GM19193 (cell line): Measurements from ENCODE around the gene ATE1.

Experiments used
- POLR2A ChIP-seq: IDR thresholded peaks from 4 replicates; pipeline ENCODE4 v1.6.1; 2011; ENCODE audit not compliant: insufficient read depth, insufficient read length; ENCODE audit errors: extremely low read depth

ATE1 gene

GRCh38 chr10:121828045-121828444, 99.8 kb downstream of the ATE1 start:
- no peak for TF ChIP-seq POLR2A

GRCh38 chr10:121823993-121824463, 103.8 kb downstream of the ATE1 start:
- no peak for TF ChIP-seq POLR2A

- TF ChIP-seq POLR2A, result no peak
These were observed 105.1 kb downstream of the ATE1 start for GRCh38 chr10:121822724-121823123.

GRCh38 chr10:121822180-121822579, 105.7 kb downstream of the ATE1 start:
- TF ChIP-seq POLR2A, result no peak

- no peak for TF ChIP-seq POLR2A
These were observed 108.8 kb downstream of the ATE1 start for GRCh38 chr10:121819049-121819448.

GRCh38 chr10:121818599-121818998, 109.2 kb downstream of the ATE1 start:
- TF ChIP-seq POLR2A, result no peak

- no peak for TF ChIP-seq POLR2A
These were observed 111.6 kb downstream of the ATE1 start for GRCh38 chr10:121816197-121816596.

GRCh38 chr10:121813857-121814256, 114.0 kb downstream of the ATE1 start:
- TF ChIP-seq POLR2A, result no peak

- TF ChIP-seq POLR2A, result no peak
These were observed 114.5 kb downstream of the ATE1 start for GRCh38 chr10:121813211-121813815.

GRCh38 chr10:121812031-121812430, 115.8 kb downstream of the ATE1 start:
- no peak for TF ChIP-seq POLR2A

- TF ChIP-seq POLR2A, result no peak
These were observed 116.4 kb downstream of the ATE1 start for GRCh38 chr10:121811386-121811785.

GRCh38 chr10:121808835-121809234, 119.0 kb downstream of the ATE1 start:
- TF ChIP-seq POLR2A, result no peak

- no peak for TF ChIP-seq POLR2A
These were observed 123.4 kb downstream of the ATE1 start for GRCh38 chr10:121804460-121804859.

- TF ChIP-seq POLR2A, result no peak
These were observed 124.2 kb downstream of the ATE1 start for GRCh38 chr10:121803611-121804010.

GRCh38 chr10:121800831-121801230, 127.0 kb downstream of the ATE1 start:
- TF ChIP-seq POLR2A, result no peak

- TF ChIP-seq POLR2A, result no peak
These were observed 127.7 kb downstream of the ATE1 start for GRCh38 chr10:121800146-121800545.

GRCh38 chr10:121797490-121797889, 130.3 kb downstream of the ATE1 start:
- TF ChIP-seq POLR2A, result no peak
